Bronchus fibroblast of lung (primary cell): ENCODE measurements around the gene DUS2. TPM values are rescaled to one million over a fixed set of nuclear protein-coding genes. Genes with fewer than 3 reads are reported as not detected.

Experiments used
- total RNA-seq: library from RNA; depleted of rRNA; stranded (reverse); fragments of >200 nt; gene quantifications from 2 replicates; pipeline ENCODE4 v1.2.3, GENCODE V29; 2015

Gene DUS2
- total RNA-seq: 19.5 and 22.0 TPM in 2 replicates

DNA sequence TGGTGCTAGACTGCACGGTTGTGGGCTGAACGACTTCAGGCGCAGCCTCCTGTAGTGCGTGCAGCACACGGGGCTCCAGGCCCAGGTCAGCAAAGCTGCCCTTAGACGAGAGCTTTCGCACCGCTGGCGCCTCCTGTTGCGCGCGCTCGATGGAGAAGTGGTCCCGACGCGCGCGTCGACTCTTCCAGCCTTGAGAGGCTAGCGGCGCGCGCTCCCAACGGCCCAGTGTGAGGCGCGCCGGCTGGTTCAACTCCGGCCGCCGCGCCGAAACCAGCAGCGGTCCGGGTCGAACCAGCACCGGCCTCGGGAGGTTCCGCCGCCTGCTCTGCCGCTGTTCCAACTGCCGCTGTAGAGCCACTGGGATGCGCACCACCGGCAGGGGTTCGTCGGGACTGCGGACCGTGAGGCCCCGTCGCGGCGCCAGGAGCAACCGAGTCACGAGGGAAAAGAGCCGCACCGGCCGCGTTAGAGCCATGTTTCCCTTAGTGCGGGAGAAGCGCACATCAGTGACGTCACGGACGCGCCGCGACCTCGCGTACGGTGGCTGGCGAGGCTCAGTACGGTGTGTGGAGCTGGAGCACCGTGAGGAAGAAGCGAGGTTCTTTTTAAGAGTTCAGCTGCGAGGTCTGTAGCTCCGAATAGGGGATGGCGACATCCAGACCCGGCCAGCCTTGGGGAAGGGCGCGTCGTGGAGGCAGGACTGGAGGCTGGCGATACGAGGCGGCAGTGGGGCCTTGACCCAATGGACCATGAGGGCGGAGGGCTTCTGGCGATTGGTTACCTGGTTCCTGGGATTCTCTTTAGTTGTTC, at the start of gene DUS2, which contains the start of gene DDX28:
Gene DUS2, plus strand, starts transcription at position 557 of the 810 bp plus-strand sequence. CDS start 14,740 bp downstream, outside the sequence.
Gene DDX28, minus strand, starts transcription at position 505 of the 810 bp plus-strand sequence. Its CDS starts 30 bp downstream, at position 475.

DNA sequence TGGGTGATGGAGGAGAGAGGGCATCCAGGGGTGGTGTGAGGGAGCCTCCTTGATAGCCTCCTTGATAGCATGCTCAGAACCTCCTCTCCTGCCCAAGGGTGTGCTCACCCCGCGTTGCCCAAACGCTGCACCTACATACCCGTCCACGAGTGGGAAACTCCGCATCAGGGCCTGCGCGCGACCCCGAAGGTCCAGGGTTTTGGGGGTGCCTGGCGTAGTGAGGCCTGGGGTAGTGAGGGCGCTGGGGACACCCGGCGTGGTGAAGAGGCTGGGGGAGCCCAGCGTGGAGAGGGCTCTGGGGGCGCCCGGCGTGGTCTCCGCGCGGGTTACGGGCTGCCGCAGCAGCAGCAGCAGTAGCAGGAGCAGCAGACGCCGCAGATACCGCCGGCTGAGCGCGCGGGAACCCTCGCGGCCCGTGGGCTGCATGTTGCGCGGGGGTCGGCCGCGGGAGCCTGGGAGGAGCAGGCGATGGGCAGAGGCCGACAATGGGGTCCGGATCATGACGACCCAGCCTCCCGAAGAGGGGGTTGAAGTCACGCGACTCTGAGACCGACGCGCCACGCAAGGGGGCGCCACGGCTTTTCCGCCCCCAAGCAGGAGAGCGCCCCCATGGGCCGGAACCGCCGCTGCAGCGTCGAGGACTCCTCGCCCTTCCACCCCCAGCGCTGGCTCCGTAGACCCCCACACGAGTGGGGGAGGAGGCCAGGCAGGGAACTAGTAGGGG, 43.0 kb upstream of the DUS2 start, which contains the start of gene DPEP3:
Gene DPEP3, minus strand, starts transcription at position 545 of the 724 bp plus-strand sequence. Its CDS starts 119 bp downstream, at position 426.

DNA sequence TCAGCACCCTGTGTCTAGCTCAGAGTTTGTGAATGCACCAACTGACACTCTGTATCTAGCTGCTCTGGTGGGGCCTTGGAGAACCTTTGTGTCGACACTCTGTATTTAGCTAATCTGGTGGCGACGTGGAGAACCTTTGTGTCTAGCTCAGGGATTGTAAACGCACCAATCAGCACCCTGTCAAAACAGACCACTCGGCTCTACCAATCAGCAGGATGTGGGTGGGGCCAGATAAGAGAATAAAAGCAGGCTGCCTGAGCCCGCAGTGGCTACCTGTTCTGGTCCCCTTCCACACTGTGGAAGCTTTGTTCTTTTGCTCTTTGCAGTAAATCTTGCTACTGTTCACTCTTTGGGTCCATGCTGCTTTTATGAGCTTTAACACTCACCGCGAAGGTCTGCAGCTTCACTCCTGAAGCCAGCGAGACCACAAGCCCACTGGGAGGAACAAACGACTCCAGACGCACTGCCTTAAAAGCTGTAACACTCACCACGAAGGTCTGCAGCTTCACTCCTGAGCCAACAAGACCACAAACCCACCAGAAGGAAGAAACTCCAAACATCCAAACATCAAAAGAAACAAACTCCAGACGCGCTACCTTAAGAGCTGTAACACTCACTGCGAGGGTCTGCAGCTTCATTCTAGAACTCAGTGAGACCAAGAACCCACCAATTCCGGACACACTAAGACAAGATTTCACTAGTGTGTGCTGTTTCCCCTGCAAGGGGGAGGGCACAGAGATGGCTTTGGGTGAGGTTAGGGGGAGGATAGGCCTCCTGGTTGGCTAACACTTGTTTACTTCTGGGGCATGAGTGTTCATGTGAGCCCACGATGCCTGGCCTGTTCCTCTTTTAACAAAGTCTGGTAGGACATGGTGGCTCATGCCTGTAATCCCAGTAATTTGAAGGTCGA, 24.1 kb upstream of the DUS2 start, which contains the start of gene DPEP2:
Gene DPEP2, minus strand, starts transcription at position 706 of the 910 bp plus-strand sequence. CDS start 6,272 bp downstream, outside the sequence.

DNA sequence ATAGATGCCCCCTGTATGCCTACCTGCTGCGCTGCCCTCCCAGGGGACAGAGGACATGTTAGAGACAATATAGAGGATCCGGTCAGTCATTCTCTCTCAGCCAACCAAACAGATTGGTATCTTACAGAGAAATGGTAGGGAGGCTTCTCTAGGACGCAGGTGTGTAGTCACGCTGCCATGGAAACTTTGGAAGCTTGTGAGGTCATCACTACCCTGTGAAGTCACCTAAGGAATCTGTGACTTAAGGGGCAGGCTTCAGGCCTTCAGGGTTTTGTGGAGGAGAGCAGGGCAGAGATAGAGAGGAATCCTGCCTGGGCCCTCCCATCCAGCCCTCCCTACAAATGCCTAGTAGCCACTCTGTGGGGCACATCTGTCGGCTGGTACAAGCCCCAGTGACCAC, 7.4 kb upstream of the DUS2 start, which contains the start of gene DPEP2NB:
Gene DPEP2NB, minus strand, starts transcription at position 231 of the 400 bp plus-strand sequence. Its CDS starts 141 bp downstream, at position 90.

DNA sequence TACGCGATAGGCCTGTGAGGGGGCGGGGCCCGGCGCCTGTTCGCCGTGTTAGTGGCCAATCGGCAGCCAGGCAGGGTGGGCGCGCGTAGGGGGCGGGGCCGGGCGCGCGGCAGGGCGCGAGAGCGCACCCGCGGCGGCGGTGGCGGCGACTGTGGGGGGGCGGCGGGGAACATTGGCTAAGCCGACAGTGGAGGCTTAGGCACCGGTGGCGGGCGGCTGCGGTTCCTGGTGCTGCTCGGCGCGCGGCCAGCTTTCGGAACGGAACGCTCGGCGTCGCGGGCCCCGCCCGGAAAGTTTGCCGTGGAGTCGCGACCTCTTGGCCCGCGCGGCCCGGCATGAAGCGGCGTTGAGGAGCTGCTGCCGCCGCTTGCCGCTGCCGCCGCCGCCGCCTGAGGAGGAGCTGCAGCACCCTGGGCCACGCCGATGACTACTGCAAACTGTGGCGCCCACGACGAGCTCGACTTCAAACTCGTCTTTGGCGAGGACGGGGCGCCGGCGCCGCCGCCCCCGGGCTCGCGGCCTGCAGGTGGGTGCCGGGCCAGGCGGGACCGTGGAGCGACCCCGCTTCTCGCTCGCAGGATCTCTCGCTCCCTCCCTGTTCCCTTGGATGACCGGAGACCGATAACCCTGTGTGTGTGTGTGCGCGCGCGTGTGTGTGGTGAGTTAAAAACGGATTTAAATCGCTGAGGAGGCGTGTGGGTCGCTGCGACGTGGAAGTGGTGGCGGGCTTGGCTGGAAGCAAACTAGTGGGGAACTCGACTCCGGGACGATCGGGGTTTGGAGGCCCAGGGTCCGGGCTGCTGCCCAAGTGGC, 62.4 kb downstream of the DUS2 start, which contains the start of gene NFATC3:
Gene NFATC3, plus strand, starts transcription at position 112 of the 813 bp plus-strand sequence. Its CDS starts 312 bp downstream, at position 424.

Other genes with a start within 250 kb of the DUS2 start
- 4.0 and 4.4 TPM in 2 replicates for gene RANBP10, start 216.7 kb upstream of the DUS2 start, total RNA-seq
- gene TSNAXIP1, start 216.4 kb upstream of the DUS2 start, total RNA-seq: 0.17 and 1.2 TPM in 2 replicates
- 35.1 and 35.2 TPM in 2 replicates for gene THAP11, start 181.0 kb upstream of the DUS2 start, total RNA-seq
- gene NUTF2, start 176.4 kb upstream of the DUS2 start, total RNA-seq: 154 and 200 TPM in 2 replicates
- gene CENPT, start 175.6 kb upstream of the DUS2 start, total RNA-seq: 38.0 and 38.8 TPM in 2 replicates
- gene EDC4, start 150.2 kb upstream of the DUS2 start, total RNA-seq: 48.5 and 62.5 TPM in 2 replicates
- 0.30 and 0.50 TPM in 2 replicates for gene NRN1L, start 138.4 kb upstream of the DUS2 start, total RNA-seq
- gene PSKH1, start 130.0 kb upstream of the DUS2 start, total RNA-seq: 10.6 and 12.5 TPM in 2 replicates
- gene CTRL, start 91.4 kb upstream of the DUS2 start, total RNA-seq: 1.0 and 1.3 TPM in 2 replicates
- gene PSMB10, start 86.4 kb upstream of the DUS2 start, total RNA-seq: 40.0 and 47.4 TPM in 2 replicates
- 10.1 and 11.6 TPM in 2 replicates for gene LCAT, start 79.2 kb upstream of the DUS2 start, total RNA-seq
- gene SLC12A4, start 54.6 kb upstream of the DUS2 start, total RNA-seq: 29.4 and 33.1 TPM in 2 replicates
- gene DPEP3, start 42.8 kb upstream of the DUS2 start, total RNA-seq: not detected in 2 replicates
- gene DPEP2, start 23.8 kb upstream of the DUS2 start, total RNA-seq: not detected in 2 replicates
- not detected in 2 replicates for gene DPEP2NB, start 7.4 kb upstream of the DUS2 start, total RNA-seq
- 6.4 and 7.7 TPM in 2 replicates for gene DDX28, start 52 bp upstream of the DUS2 start, total RNA-seq
- 9.1 and 10.9 TPM in 2 replicates for gene NFATC3, start 62.1 kb downstream of the DUS2 start, total RNA-seq
- 0.30 and 0.50 TPM in 2 replicates for gene ESRP2, start 212.8 kb downstream of the DUS2 start, total RNA-seq
- gene PLA2G15, start 222.1 kb downstream of the DUS2 start, total RNA-seq: 17.5 and 18.7 TPM in 2 replicates
- gene SLC7A6, start 241.2 kb downstream of the DUS2 start, total RNA-seq: 9.7 and 12.8 TPM in 2 replicates